GM21723 (cell line): Measurements from ENCODE around the gene MAP3K21.

Experiments used
- ATAC-seq: cut with Tn5 transposase; IDR thresholded peaks from one replicate; pipeline ENCODE4 v1.9.1; 2021; ENCODE audit warnings: mild to moderate bottlenecking, moderate library complexity; ENCODE audit not compliant: unreplicated experiment

MAP3K21 gene

DNA sequence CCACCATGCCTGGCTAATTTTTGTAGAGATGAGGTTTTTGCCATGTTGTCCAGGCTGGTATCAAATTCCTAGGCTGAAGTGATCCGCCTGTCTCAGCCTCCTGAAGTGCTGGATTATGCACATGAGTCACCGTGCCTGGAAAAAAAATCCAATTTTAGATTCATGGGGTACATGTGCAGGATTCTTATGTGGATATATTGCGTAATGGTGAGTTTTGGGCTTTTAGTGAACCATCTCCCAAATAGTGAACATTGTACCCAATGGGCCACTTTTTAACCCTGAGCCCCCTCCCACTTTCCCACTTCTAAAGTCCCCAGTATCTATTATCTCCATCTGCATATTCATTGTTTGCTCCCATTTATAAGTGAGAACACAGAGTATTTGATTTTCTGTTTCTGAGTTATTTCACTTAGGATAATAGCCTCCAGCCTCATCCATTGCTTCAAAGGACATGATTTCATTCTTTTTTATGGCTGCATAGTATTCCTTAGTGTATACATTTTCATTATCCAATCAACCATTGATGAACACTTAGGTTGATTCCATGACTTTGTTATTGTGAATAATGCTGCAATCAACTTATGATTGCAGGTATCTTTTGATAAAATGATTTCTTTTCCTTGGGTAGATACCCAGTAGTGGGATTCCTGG lies 104.4 kb downstream of the MAP3K21 start:
- ATAC-seq = no peak

DNA sequence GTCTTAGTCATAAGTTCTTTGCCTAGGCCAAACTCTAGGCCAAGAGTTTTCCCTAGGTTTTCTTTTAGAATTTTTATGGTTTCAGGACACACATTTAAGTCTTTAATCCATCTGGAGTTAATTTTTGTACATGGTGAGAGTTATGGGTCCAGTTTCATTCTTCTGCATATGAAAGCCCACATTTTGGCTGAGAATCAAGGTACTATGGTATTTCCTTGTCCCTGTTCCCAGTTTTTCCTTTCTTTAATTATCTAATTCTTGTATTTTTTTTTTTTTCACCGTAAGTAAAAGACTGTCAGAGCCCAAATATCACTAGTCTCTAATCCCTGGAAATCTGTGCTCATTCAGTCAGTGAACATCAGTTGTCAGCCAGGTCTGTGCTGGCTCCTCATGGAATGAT lies 105.4 kb downstream of the MAP3K21 start:
- no peak for ATAC-seq

DNA sequence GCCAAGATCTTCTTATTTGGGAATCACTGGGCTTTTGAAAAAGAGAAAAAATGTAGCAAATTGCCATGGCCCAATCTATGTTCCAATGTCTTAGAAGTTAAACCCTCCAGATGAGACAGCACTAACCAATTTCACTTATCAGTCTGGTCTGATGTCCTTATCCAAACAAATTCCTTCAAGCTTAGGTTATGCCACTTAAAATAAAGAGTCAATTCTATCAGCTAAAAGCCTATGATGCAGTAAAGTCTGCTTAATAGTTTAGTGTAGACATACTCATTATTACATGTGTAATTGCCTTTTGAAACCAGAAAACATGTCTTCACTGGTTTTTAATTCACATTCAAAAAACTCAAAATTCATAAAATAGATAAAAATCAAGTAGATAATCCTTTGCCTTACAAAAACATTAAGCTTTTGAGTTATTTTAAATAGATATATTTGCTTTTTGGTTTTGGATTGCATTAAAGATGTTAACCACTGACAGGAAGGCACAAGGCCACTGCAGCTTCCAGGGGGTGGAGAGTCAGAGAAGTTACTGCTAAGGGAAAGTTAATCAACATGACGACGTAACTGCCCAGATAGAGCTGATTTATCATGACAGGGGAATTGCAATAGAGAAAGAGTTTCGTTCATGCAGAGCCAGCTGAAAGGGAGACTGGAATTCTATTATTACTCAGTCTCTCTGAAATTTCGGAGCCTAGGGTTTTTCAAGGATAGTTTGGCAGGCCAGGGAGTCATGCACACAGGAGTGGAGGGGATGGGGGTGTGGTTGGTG lies 106.1 kb downstream of the MAP3K21 start:
- no peak for ATAC-seq
